K562 (cell line): ENCODE measurements around the gene TBC1D9. TPM values are rescaled to one million over a fixed set of nuclear protein-coding genes. Genes with fewer than 3 reads are reported as not detected.

ENCODE experiments used
- ATAC-seq: fragments of 200-7000 bp; cut with Tn5 transposase; 3 replicates; pipeline ENCODE4 v1.9.1; 2020; ENCODE audit warnings: moderate library complexity
- BruUV-seq: library from RNA; stranded (reverse); fragments of 400-500 nt; replicated peaks from 2 replicates; lab custom pipeline; 2021; lab: Mats Ljungman, UMichigan
- CTCF ChIA-PET: fragments of 300-600 bp; formaldehyde crosslinking; extraction: SDS; loops from one replicate; lab custom pipeline; 2021; ENCODE audit warnings: low intra/inter-chr PET ratio; lab: Yijun Ruan, JAX
- POLR2A ChIA-PET: fragments of 300-600, 350-650 bp; sonication (Branson Sonifier 250); formaldehyde crosslinking; extraction: SDS; loops from one replicate; lab custom pipeline; 2021; ENCODE audit warnings: antibody characterized with exemption, inconsistent platforms; lab: Yijun Ruan, JAX
- DNase-seq, 4 experiments: peaks; one replicate each; pipeline versions ENCODE4 v3.0.0 to v3.0.0-alpha.2; 2011 to 2018; ENCODE audit warnings: low spot score in 3 of 4, mixed read lengths in 3 of 4; ENCODE audit errors: extremely low read depth in 1 of 4
- FAIRE-seq: peaks from 2 replicates; lab custom pipeline; 2011; peaks lifted over from hg19 to GRCh38; lab: Jason Lieb, UNC
- H2AFZ ChIP-seq: 2 replicates; pipeline ENCODE4 v1.6.0; 2011; ENCODE audit warnings: low read depth, low read length, control low read depth, inconsistent platforms
- H3K27ac ChIP-seq: fragments of 200-600 bp; 3 replicates; pipeline ENCODE4 v1.8.0; 2011; ENCODE audit warnings: low read depth, mild to moderate bottlenecking, control low read depth, inconsistent platforms, low read length, moderate library complexity, mixed read lengths; ENCODE audit errors: extremely low read depth
- H3K27me3 ChIP-seq, 2 experiments: fragments of 300-600 bp in 1 of 2; 2 replicates in 1 of 2; 3 replicates in 1 of 2; pipeline versions ENCODE4 v1.6.0 to v1.8.0; 2011; ENCODE audit warnings: inconsistent platforms in 2 of 2, low read length in 2 of 2, mild to moderate bottlenecking in 1 of 2, mixed read lengths in 1 of 2, moderate library complexity in 1 of 2; ENCODE audit not compliant: control insufficient read depth in 2 of 2, insufficient read depth in 2 of 2
- H3K36me3 ChIP-seq: fragments of 300-600 bp; 3 replicates; pipeline ENCODE4 v1.8.0; 2011; ENCODE audit warnings: mild to moderate bottlenecking, low read length, inconsistent platforms; ENCODE audit not compliant: control insufficient read depth, insufficient read depth
- H3K4me1 ChIP-seq, 2 experiments: fragments of 200-600 bp in 1 of 2; replicated peaks in 1 of 2; 2 replicates in 1 of 2; 3 replicates in 1 of 2; pipeline versions ENCODE4 v1.5.1 to v1.8.0; 2011; ENCODE audit warnings: inconsistent platforms in 2 of 2, low read length in 2 of 2, mild to moderate bottlenecking in 1 of 2, mixed read lengths in 1 of 2, moderate library complexity in 1 of 2; ENCODE audit not compliant: control insufficient read depth in 2 of 2, insufficient read depth in 2 of 2
- H3K4me2 ChIP-seq: 2 replicates; pipeline ENCODE4 v1.6.1; 2011; ENCODE audit warnings: low read length, control low read depth, inconsistent platforms, mixed read lengths; ENCODE audit not compliant: insufficient read depth
- H3K4me3 ChIP-seq: fragments of 200-600 bp; sonication (generic), shearing (Covaris generic); 2 replicates; pipeline ENCODE4 v1.5.1; 2016; ENCODE audit warnings: control low read depth, inconsistent platforms
- H3K79me2 ChIP-seq: fragments of 200-600 bp; 3 replicates; pipeline ENCODE4 v1.8.0; 2011; ENCODE audit warnings: low read length, inconsistent platforms; ENCODE audit not compliant: control insufficient read depth, insufficient read depth
- H3K9ac ChIP-seq, 2 experiments: 2 replicates each; pipeline versions ENCODE4 v1.6.0 to v1.6.1; 2011; ENCODE audit warnings: low read depth in 2 of 2, low read length in 2 of 2, control low read depth in 1 of 2, inconsistent platforms in 1 of 2, mild to moderate bottlenecking in 1 of 2, mixed read lengths in 1 of 2; ENCODE audit not compliant: insufficient read depth in 1 of 2
- H3K9me1 ChIP-seq: one replicate; pipeline ENCODE4 v1.6.0; 2011; ENCODE audit warnings: inconsistent platforms, mild to moderate bottlenecking, low read length, moderate library complexity; ENCODE audit not compliant: control insufficient read depth, insufficient read depth
- H3K9me3 ChIP-seq: replicated peaks from 2 replicates; pipeline ENCODE4 v1.5.1; 2011; ENCODE audit warnings: low read depth, low read length, inconsistent platforms; ENCODE audit not compliant: control insufficient read depth, insufficient read depth
- H4K20me1 ChIP-seq: replicated peaks from 2 replicates; pipeline ENCODE4 v1.6.1; 2011; ENCODE audit warnings: low read length, inconsistent platforms, mixed read lengths; ENCODE audit not compliant: control insufficient read depth, insufficient read depth
- CEBPB ChIP-seq: fragments of 450-650 bp; IDR thresholded peaks from 2 replicates; pipeline ENCODE4 v1.6.1; 2016; ENCODE audit warnings: missing genetic modification characterization, missing compliant biosample characterization
- CEBPZ ChIP-seq: fragments of 150-350 bp; IDR thresholded peaks from 2 replicates; pipeline ENCODE4 v1.6.1; 2014; ENCODE audit warnings: low read depth, mild to moderate bottlenecking, low read length, borderline replicate concordance
- GTF2E2 ChIP-seq: fragments of 200-800 bp; sonication (Bioruptor generic); IDR thresholded peaks from 2 replicates; pipeline ENCODE4 v1.6.1; 2016; ENCODE audit warnings: missing genetic modification characterization, missing compliant biosample characterization
- MTA2 ChIP-seq: fragments of 450-650 bp; IDR thresholded peaks from 2 replicates; pipeline ENCODE4 v1.6.1; 2016; ENCODE audit warnings: low read depth
- SREBF2 ChIP-seq: sonication (generic); formaldehyde crosslinking; IDR thresholded peaks from 2 replicates; pipeline ENCODE4 v1.4.0; 2020; ENCODE audit warnings: mild to moderate bottlenecking, missing genetic modification reagents
- SRSF7 ChIP-seq: fragments of 200-400 bp; formaldehyde crosslinking; optimal IDR thresholded peaks from 2 replicates; pipeline ENCODE3; 2017; ENCODE audit warnings: mild to moderate bottlenecking, low read depth, low read length
- ZBED1 ChIP-seq: IDR thresholded peaks from 2 replicates; pipeline ENCODE4 v1.6.1; 2014
- ZNF12 ChIP-seq: sonication (generic); formaldehyde crosslinking; IDR thresholded peaks from 2 replicates; pipeline ENCODE4 v1.4.0; 2020; ENCODE audit warnings: mild to moderate bottlenecking, missing genetic modification reagents
- WGBS: fragments of 100-300 bp; shearing (Covaris generic); methylation state at CpG from one replicate; pipeline ENCODE4 v1.1.6; 2016; ENCODE audit warnings: low coverage, mixed read lengths; ENCODE audit not compliant: insufficient coverage; ENCODE audit errors: missing lambda C conversion rate; 5-methylcytosine and 5-hydroxymethylcytosine counted together
- in situ Hi-C: fragments of 300-500 bp; cut with MboI; formaldehyde crosslinking; loops from 4 replicates; pipeline ENCODE4 v1.15.0; 2018; ENCODE audit warnings: inconsistent platforms, mixed read lengths
- intact Hi-C: fragments of 100-400 bp; cut with micrococcal nuclease; formaldehyde crosslinking; loops from 2 replicates; pipeline ENCODE4 v1.14.2; 2022
- polyA plus RNA-seq, 8 experiments: library from polyadenylated mRNA; depleted of rRNA in 4 of 8; stranded (reverse) in 5 of 8; unstranded in 3 of 8; fragments of >200 nt; fragmentation: Nextera tagmentation in 2 of 8; fragmentation: Illumina TruSeq in 1 of 8; extraction: Ambion mirVana in 2 of 8; extraction: Trizol in 1 of 8; gene quantifications; 2 replicates each; pipeline versions ENCODE4 v1.2.1 to v1.2.3, GENCODE V29; 2011 to 2014; ENCODE audit warnings: inconsistent platforms in 1 of 8, missing spikeins in 1 of 8
- total RNA-seq, 7 experiments: library from RNA; depleted of rRNA in 6 of 7; stranded (reverse); fragments of >200 nt in 6 of 7; fragmentation: Illumina TruSeq in 2 of 7; extraction: Trizol in 2 of 7; gene quantifications; 2 replicates each; pipeline versions ENCODE4 v1.2.1 to v1.2.3, GENCODE V29; 2011 to 2021; ENCODE audit warnings: low replicate concordance in 1 of 7
- TF ChIP-seq, protein P1 (sequence below): sonication (generic); formaldehyde crosslinking; IDR thresholded peaks from 2 replicates; pipeline ENCODE4 v1.8.1; 2023; ENCODE audit warnings: missing genetic modification reagents, mild to moderate bottlenecking, borderline replicate concordance

The TBC1D9 gene
- total and polyA plus RNA-seq, 9 of the 15 experiments (the other 6 are each of a cell fraction or from before 2014, with no cell fraction given) = 0.13 TPM; not detected in 8

DNA sequence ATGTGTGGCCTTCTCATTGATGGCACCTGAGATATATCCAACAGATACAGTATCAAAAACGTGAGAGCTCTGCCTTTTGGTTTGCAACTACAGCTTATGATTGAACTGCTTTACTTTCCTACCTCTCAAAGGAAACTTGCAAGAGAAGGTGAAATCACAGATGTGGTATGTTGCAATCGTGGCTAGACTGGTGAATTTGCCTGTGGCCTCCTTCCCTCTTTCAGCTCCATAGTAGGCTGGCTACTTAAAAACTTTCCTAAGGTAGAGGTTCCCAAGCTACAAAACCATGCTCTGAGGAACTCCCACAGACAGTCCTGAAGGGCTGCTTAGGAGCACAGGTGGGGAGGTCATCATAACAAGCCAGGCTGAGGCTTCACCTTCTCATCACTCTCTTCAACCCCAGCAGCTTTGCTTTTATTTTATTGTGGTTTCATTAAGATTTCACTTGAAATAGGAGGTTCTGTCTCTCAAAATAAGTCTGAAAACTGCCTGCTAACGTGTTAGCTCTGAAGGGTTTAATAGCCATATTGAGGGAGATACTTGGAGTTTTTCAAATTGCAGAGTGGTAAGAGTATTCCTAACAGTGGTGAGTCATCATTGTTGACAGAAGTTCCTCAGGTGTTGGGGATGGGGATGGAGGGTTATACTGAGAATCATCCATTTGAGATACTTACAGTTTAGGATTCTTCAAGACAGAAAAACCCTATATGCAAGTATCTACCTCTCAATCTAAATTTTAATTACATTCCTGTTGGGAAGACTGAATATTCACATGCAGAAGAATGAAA is 93.9 kb downstream of the TBC1D9 start:
- FAIRE-seq = no peak

GRCh38 chr4:140661550-140661949 is 94.6 kb downstream of the TBC1D9 start:
- no peak for DNase-seq
- in situ Hi-C loops (no loop called here), intact Hi-C loops (no loop called here)
- Histone ChIP-seq H3K27me3 (no peaks in the 10 kb centered on the region; a peak in 1 of 5 replicates), H3K27ac (no peak overlapping the region), H3K9ac (no peak overlapping the region), H3K9me1 (no peaks in the 10 kb centered on the region), H3K4me1 (no peaks in the 10 kb centered on the region), H3K79me2 (no peaks in the 10 kb centered on the region), H4K20me1 (no peaks in the 10 kb centered on the region), H3K36me3 (no peaks in the 10 kb centered on the region), H3K4me3 (no peak overlapping the region), H3K4me2 (no peak overlapping the region), H2AFZ (no peak overlapping the region), H3K9me3 (no peaks in the 10 kb centered on the region)
- WGBS = 0% methylated on average over 1 of the region's 1 CpG
- no TSS peak for BruUV-seq
- no peak for FAIRE-seq
- ChIA-PET POLR2A (interaction anchor here (0.7 kb wide), 1 partner anchor 9 kb away, joined by 3 read pairs; no protein-coding TSS in a partner anchor), CTCF (no interaction called here)
- ATAC-seq = no peak
- TF ChIP-seq ZBED1 (no peak), SREBF2 (no peak), CEBPZ (no peak)
- TF ChIP-seq, protein P1, sequence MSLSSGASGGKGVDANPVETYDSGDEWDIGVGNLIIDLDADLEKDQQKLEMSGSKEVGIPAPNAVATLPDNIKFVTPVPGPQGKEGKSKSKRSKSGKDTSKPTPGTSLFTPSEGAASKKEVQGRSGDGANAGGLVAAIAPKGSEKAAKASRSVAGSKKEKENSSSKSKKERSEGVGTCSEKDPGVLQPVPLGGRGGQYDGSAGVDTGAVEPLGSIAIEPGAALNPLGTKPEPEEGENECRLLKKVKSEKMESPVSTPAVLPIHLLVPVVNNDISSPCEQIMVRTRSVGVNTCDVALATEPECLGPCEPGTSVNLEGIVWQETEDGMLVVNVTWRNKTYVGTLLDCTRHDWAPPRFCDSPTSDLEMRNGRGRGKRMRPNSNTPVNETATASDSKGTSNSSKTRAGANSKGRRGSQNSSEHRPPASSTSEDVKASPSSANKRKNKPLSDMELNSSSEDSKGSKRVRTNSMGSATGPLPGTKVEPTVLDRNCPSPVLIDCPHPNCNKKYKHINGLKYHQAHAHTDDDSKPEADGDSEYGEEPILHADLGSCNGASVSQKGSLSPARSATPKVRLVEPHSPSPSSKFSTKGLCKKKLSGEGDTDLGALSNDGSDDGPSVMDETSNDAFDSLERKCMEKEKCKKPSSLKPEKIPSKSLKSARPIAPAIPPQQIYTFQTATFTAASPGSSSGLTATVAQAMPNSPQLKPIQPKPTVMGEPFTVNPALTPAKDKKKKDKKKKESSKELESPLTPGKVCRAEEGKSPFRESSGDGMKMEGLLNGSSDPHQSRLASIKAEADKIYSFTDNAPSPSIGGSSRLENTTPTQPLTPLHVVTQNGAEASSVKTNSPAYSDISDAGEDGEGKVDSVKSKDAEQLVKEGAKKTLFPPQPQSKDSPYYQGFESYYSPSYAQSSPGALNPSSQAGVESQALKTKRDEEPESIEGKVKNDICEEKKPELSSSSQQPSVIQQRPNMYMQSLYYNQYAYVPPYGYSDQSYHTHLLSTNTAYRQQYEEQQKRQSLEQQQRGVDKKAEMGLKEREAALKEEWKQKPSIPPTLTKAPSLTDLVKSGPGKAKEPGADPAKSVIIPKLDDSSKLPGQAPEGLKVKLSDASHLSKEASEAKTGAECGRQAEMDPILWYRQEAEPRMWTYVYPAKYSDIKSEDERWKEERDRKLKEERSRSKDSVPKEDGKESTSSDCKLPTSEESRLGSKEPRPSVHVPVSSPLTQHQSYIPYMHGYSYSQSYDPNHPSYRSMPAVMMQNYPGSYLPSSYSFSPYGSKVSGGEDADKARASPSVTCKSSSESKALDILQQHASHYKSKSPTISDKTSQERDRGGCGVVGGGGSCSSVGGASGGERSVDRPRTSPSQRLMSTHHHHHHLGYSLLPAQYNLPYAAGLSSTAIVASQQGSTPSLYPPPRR (CRISPR knock-in tag) = no peak

More for the DNA sequence above, 93.9 kb downstream of the TBC1D9 start:
- ChIA-PET POLR2A (interaction anchor here (0.7 kb wide), 1 partner anchor 9 kb away, joined by 4 read pairs; no protein-coding TSS in a partner anchor), CTCF (no interaction called here)
- intact Hi-C loops = no loop called here
- Histone ChIP-seq H3K36me3 (no peaks in the 10 kb centered on the region), H3K27me3 (peaks cover 0 to 4% of the 10 kb centered on the region in 2 experiments; a peak in 2 of 5 replicates), H3K27ac (no peak overlapping the region), H3K4me3 (no peak overlapping the region), H2AFZ (no peak overlapping the region), H3K4me2 (no peak overlapping the region), H3K79me2 (no peaks in the 10 kb centered on the region), H3K9ac (no peak overlapping the region), H3K9me3 (no peaks in the 10 kb centered on the region), H4K20me1 (no peaks in the 10 kb centered on the region), H3K9me1 (no peaks in the 10 kb centered on the region), H3K4me1 (no peaks in the 10 kb centered on the region)
- in situ Hi-C loops = no loop called here
- WGBS = 0% methylated on average over 3 of the region's 3 CpGs
- ATAC-seq (no peak), DNase-seq (no peak)
- no TSS peak for BruUV-seq
- TF ChIP-seq SRSF7 = no peak
- no peak for TF ChIP-seq MTA2
- peak; percentile 49 for TF ChIP-seq CEBPB (tag)
- TF ChIP-seq ZNF12 = no peak
- no peak for TF ChIP-seq GTF2E2 (tag)
